Stimulated activated effector memory CD8-positive, alpha-beta T cell treated with anti-CD3 and anti-CD28 coated beads, Interleukin-12 subunit alpha, Interleukin-12 subunit beta, amount 100 ng/mL, for 72 hours (primary cell): ENCODE measurements around the gene FAM131B.
"Not testable (repeated sequence)": the region's sequence is repeated elsewhere in the genome, so short reads cannot be mapped to it uniquely, and the experiment has no call there.

ENCODE experiments used
- ATAC-seq: fragments of 150-1000 bp; cut with Tn5 transposase; 2 replicates; pipeline ENCODE4 v1.10.0; 2021
- DNase-seq, 2 donors: peaks; one replicate each; pipeline ENCODE4 v3.0.0; 2021 to 2022; ENCODE audit warnings: low spot score in 2 of 2
- H3K27ac Mint-ChIP-seq: one replicate; pipeline ENCODE4 v1.8.0; 2022; ENCODE audit warnings: mild to moderate bottlenecking, mixed read lengths
- H3K36me3 Mint-ChIP-seq: one replicate; pipeline ENCODE4 v1.8.0; 2022; ENCODE audit warnings: mild to moderate bottlenecking, mixed read lengths
- H3K4me1 Mint-ChIP-seq: one replicate; pipeline ENCODE4 v1.8.0; 2022; ENCODE audit warnings: mixed read lengths
- H3K4me3 Mint-ChIP-seq: one replicate; pipeline ENCODE4 v1.8.0; 2022; ENCODE audit warnings: mild to moderate bottlenecking, mixed read lengths
- H3K9me3 Mint-ChIP-seq: one replicate; pipeline ENCODE4 v1.8.0; 2022; ENCODE audit warnings: mixed read lengths

The FAM131B gene

DNA sequence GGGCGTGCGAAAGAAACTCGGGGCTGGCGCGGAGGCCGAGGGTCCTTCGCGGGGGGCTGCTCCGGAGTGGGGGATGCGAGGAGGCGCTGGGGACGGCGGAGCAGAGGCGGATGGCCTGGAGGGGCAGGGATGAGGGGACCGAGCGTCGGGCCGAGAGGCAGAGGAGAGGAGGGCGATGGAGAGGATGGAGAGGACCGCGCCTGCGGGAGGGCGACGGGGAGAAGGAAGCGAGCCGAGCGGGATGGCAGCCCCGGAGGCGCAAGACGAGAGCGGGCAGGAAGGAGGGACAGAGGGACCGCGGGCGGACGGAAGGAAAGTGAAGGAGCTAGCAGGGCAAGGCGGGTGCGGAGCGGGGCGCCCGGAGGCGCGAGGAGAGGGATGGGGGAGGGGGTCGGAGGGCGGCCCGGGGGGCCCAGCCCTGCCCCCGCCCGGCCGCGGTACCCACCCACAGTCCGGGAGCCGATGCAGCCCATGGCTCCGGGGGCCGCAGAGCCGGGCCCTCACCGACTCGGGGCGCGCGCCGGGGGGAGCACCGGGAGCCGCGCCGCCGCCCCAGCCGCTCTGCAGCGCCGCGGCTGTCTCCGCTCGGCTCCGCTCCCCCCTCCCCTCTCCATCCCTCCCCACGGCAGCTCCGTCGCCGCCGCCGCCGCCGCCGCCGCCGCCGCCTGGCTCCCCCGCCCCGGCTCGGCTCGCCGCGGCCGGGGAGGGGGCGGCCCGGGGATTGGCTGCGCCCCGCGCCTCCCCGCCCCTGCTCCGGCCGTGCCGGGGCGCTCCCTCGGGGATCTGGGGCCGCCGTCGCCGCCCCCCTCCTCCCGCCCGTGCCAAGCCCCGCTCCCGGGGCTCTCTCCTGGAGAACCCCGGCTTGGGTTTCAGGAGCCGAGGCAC, at the start of gene FAM131B:
FAM131B (minus strand) TSS at position 583 of the 885 bp plus-strand sequence; CDS start at position 473, 110 bp downstream.
- H3K27ac Mint-ChIP-seq, result peak within 1 kb of the TSS; percentile 29

DNA sequence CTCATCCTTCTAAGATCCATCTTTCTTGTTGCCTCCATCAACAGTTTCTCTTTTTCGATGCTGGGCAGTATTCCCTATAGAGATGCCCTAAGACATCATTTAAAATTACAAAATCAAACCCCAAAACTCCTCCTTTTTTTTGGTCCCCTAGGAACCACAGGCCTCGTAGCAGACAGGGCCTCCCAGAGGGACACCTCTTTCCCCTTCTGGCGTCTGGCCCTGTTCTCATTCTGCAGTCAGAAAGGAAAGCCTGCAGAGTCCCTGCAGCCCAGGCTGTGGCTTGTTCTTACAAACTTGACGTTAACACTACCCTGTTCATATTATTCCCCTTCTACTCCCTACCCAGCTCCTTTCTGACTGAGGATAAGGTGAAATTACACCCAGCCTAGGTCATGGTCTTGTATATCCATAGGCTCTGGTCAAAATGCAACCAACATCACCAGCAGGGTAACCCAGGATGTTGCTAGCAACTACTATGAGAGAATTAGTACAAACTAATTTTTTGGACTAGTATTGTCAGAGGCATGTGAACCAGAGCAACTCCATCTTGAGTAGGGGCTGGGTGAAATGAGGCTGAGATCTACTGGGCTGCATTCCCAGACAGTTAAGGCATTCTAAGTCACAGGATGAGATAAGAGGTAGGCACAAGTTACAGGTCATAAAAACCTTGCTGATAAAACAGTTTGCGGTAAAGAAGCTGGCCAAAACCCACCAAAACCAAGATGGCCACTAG, 49.6 kb upstream of the FAM131B start:
- Mint-ChIP-seq H3K9me3 (no peaks in the 10 kb centered on the region), H3K27ac (no peak overlapping the region), H3K36me3 (peaks cover 7% of the 10 kb centered on the region), H3K4me3 (no peak overlapping the region), H3K4me1 (peaks cover 33% of the 10 kb centered on the region)
- ATAC-seq (no peak), DNase-seq (no peak)

More for the DNA sequence above, at the start of gene FAM131B:
- DNase-seq (peak in 1 of 2 donors; percentile 67), ATAC-seq (peak; percentile 70)
- Mint-ChIP-seq H3K4me1 (peaks cover 18% of the 10 kb centered on the region), H3K4me3 (peak within 1 kb of the TSS; percentile 80), H3K9me3 (no peaks in the 10 kb centered on the region), H3K36me3 (no peaks in the 10 kb centered on the region)

DNA sequence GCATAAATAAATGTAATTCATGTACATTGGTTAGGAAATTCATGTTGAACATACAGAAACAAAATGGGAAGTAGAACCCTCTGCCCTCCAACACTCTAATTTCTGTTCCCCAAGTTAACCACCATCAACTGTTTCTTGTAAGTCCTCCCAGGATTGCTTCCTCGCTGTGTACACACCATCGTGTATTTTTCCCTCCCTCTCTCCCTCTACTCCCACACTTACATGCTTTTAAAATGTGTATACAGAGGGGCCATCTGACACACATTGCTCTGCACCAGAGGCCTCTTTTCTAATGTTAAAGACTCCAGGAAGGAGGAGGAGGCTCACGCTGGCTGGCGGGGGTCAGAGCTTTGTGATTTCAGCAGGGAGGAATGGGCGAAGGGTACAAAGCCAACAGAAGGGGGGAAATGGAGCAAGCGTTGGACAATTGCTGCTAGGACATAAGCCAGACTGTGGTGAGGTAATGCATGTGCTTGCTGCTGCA, 48.0 kb upstream of the FAM131B start:
- Mint-ChIP-seq H3K36me3 (peaks cover 7% of the 10 kb centered on the region), H3K4me1 (peaks cover 36% of the 10 kb centered on the region), H3K27ac (no peak overlapping the region), H3K9me3 (no peaks in the 10 kb centered on the region), H3K4me3 (no peak overlapping the region)
- DNase-seq (no peak), ATAC-seq (no peak)

DNA sequence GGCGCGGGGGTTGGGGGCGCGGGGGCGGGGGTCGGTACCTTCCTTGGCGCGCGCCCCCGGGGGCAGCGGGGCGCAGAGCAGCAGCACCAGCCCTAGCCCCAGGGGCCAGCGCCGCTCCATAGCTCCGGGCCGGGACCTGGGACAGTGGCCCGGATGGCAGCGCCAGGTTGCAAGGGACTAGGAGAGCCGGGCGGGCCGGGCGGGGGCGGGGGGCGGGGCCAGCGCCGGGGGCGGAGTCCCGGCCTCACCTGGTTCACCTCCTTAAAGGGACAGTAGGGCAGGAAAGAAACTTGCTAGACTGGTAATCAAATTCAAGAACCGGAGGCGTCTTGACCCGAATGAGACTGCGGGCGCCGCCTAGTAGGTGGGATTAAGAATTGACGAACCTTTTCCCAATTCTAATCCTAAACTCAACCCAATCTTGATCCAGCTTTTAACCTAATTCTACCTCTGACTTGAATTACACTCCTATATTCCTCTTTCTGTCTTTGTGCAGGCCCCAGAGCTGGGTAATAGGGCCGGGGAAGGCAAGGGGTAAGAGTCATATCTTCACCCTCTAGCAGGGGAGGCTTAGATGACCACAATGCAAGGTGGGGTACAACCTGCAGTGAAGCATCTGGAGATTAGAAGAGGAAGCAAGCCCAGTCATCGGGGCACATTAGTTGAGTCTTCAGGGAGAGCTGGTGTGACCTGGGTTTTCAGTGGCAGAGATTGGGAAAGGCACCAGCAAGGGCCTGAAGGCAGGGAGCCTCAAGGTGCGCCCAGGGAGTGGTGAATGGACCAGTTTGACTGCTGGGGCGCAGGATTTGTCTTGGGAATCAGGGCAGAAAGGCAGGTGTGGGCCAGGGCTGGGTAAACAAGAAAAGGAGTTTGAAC, 46.4 kb upstream of the FAM131B start, which contains the start of gene EPHA1:
EPHA1 (minus strand) TSS at position 171 of the 876 bp plus-strand sequence; CDS start at position 120, 51 bp downstream.
- ATAC-seq (peak; percentile 63), DNase-seq (no peak)
- Mint-ChIP-seq H3K4me3 (peak within 1 kb of the TSS; percentile 83), H3K9me3 (no peaks in the 10 kb centered on the region), H3K4me1 (peaks cover 36% of the 10 kb centered on the region), H3K27ac (peak within 1 kb of the TSS; percentile 78), H3K36me3 (peaks cover 7% of the 10 kb centered on the region)

DNA sequence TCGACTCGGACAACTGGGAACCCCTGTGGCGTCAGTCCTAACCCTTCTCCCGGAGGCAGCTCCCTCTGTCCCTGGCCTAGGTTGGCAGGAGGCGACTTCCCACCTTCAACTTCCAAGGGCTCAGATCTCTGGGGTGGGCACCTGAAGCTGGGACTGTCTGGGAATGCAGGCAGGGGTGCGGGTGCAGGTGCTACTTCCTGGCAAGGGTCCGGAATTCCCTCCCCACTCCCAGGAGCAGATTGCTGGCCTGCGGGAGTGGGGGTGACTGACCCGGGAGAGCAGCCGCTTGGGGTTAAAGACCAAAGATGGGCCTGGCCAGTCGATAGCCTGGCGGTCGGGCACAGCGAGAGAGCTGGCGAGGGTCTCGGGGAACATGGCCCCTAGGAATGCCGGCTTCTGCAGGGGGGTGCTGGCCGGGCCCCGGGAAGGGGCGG, 45.8 kb upstream of the FAM131B start:
- peak overlapping the region; percentile 78 for H3K27ac Mint-ChIP-seq
- ATAC-seq, result peak; percentile 29
- H3K36me3 Mint-ChIP-seq, result peaks cover 7% of the 10 kb centered on the region
- H3K4me3 Mint-ChIP-seq, result peak overlapping the region; percentile 83
- peaks cover 36% of the 10 kb centered on the region for H3K4me1 Mint-ChIP-seq
- DNase-seq, result no peak
- no peaks in the 10 kb centered on the region for H3K9me3 Mint-ChIP-seq

DNA sequence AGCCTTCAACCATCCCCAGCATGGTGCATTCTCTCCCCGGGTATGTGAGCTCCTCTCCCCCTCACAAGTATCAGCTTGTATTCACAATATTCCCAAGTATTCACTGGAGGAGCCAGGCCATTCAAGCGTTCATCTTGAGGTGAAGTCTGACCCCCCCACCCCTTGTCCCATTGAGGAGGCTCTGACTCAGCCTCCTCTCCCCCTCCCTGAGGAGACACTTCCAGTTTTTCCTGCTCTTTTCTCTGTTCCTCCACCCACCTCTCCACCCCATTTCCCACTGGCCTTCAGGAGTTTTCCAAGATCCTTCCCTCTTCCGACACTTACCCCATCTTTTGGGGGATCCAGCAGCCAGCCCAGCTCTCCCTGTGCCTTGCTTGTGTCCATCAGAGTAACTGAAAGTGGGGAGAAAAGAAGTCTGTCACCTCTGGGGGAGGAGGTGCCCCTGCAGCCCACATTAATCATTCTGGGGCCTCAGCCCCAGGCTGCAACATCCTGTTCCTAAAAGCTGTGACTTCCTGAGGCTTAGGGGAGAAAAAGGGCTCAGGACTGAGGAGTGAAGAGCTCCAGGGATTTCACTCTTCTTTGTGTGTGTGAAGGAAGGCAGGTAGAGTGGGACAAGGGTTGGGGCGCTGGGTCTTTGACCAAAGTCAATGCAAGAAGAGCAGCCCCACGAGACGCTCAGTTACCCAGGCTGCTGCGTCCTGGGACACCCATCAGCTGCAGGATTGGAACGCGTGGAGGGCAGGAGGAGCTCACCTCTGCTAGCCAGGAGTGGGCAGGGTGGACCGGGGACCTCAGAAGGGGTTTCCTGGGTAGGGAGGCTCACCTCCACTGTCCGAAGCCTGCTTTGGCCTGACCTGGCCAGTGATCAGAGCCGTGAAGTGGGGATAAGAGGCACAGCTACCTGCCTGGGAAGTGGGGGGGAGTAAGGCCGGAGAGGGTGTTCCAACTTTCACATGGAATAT, 45.1 kb upstream of the FAM131B start:
- Mint-ChIP-seq H3K27ac (peak overlapping the region; percentile 78), H3K36me3 (peaks cover 7% of the 10 kb centered on the region), H3K9me3 (no peaks in the 10 kb centered on the region), H3K4me1 (peaks cover 36% of the 10 kb centered on the region), H3K4me3 (peak overlapping the region; percentile 83)
- peak; percentile 80 for ATAC-seq
- DNase-seq, result no peak

DNA sequence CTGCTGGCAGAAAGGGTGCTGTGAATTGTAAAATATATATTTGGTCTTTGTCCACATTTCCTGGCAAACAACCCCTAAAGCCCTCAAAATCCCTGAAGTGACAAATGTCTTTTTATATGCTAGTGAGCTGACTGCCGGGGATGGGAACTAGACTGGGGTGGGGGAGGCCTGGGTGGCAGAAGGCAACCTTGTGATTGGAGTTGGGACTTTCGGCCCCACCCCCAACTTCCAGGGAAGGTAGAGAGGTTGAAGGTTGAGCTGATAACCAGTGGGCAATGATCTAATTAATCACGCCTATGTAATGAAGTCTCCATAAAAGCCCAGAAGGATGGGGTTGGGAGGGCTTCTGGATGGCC, 43.5 kb upstream of the FAM131B start:
- DNase-seq, result no peak
- peaks cover 7% of the 10 kb centered on the region for H3K36me3 Mint-ChIP-seq
- peaks cover 36% of the 10 kb centered on the region for H3K4me1 Mint-ChIP-seq
- H3K4me3 Mint-ChIP-seq, result no peak overlapping the region
- no peak for ATAC-seq
- H3K27ac Mint-ChIP-seq, result no peak overlapping the region
- H3K9me3 Mint-ChIP-seq, result no peaks in the 10 kb centered on the region

DNA sequence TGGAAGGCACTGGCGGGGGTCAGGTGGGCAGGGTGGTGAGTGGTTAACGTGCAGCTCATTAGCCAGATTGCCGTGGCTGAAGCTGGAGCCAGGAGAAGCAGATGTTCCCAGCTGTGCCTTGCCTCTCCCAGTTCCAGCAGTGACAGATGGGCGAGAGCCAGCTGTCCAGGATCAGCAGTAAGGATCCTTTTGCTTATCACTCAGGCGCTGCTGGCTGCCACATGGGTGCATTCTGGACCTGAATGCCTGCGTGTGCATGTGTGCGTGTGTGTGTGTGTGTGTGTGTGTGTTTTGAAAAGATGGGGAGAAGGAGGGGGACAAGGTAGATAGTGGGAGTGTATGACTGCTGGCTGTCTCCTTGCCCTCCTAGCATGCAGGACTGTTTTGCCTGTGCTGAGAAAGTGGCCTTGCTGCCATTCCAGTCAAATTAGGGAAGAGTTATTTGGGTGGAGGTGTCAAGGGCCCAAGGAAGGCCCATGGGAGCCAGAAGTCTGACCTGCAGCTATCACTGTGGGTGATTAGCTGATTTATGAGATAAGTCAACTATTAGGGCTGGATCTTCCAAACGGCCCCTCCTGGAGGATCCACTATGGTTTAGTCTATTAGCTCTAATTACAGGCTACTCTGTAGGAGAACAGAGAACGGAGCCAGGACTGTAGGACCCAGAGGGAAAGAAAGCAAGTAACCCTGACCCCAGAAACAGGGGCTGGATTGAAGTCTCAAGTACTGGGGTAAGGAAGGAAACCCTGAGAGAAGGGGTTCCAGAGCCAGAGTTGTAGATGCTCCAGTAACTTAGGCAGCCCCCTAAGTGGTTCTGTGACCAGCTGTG, 42.9 kb upstream of the FAM131B start:
- H3K4me3 Mint-ChIP-seq, result no peak overlapping the region
- DNase-seq, result no peak
- no peak for ATAC-seq
- no peak overlapping the region for H3K27ac Mint-ChIP-seq
- peaks cover 33% of the 10 kb centered on the region for H3K4me1 Mint-ChIP-seq
- peaks cover 7% of the 10 kb centered on the region for H3K36me3 Mint-ChIP-seq
- H3K9me3 Mint-ChIP-seq, result no peaks in the 10 kb centered on the region

DNA sequence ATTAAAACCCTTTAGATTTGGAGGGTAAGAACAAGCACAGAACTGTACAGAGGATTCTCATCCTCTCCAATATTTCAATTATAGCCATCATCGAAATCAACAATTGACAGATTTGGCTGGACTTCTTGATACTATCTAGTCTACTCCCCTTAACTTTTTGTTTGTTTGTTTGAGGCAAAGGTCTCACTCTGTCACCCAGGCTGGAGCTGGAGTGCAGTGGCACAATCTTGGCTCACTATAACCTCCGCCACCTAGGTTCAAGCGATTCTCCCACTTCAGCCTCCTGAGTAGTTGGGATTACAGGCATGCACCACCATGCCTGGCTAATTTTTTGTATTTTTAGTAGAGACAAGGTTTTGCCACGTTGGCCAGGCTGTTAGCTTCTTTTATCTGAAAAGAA, 39.7 kb upstream of the FAM131B start:
- H3K4me3 Mint-ChIP-seq, H3K4me1 Mint-ChIP-seq, H3K27ac Mint-ChIP-seq, DNase-seq, ATAC-seq, H3K36me3 Mint-ChIP-seq, H3K9me3 Mint-ChIP-seq: not testable (repeated sequence)

DNA sequence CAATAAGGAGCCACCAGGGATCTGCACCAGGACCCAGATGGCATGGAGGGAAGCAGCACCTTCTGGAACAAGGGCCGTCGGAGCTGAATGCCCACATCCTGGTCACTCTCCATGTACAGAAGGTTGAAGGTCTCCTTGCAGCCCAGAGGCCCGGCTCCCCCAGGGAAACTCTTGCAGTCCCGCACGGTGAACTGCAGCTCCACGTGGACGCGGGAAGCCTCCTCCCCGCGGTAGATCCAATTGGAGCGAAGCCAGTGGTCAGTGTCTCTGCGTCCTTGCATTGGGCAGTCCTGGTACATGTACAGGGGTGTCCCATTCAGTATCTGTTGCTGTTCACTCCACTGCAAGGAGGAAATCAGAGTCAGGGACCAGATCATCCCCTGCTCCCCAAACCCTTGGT, 38.8 kb upstream of the FAM131B start:
- ATAC-seq (no peak), DNase-seq (no peak)
- no peaks in the 10 kb centered on the region for H3K4me1 Mint-ChIP-seq
- no peak overlapping the region for H3K4me3 Mint-ChIP-seq
- H3K36me3 Mint-ChIP-seq, result peaks cover 6% of the 10 kb centered on the region
- H3K9me3 Mint-ChIP-seq, result no peaks in the 10 kb centered on the region
- H3K27ac Mint-ChIP-seq, result no peak overlapping the region

DNA sequence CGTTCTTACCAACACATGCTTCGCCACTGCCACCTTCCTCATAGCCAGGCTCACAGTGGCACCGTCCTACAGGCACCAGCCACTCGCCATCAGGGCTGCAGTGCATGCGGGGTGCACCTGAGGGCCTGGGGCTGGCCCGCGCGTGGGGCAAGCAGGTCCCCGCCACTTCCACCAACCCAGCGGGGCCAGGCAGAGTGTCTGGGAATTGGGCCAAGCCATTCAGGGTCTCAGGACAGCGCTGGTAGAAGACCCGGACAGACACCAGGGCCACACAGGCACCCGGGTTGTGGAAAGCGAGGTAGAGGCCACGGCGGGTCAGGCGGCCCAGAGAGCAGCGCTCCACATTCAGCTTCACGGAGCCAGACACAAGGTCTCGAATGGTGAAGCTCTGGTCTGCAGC, 37.1 kb upstream of the FAM131B start:
- DNase-seq (no peak), ATAC-seq (no peak)
- H3K27ac Mint-ChIP-seq, result peak overlapping the region; percentile 20
- H3K9me3 Mint-ChIP-seq, result no peaks in the 10 kb centered on the region
- H3K4me3 Mint-ChIP-seq, result no peak overlapping the region
- H3K36me3 Mint-ChIP-seq, result peaks cover 6% of the 10 kb centered on the region
- H3K4me1 Mint-ChIP-seq, result peaks cover 8% of the 10 kb centered on the region

DNA sequence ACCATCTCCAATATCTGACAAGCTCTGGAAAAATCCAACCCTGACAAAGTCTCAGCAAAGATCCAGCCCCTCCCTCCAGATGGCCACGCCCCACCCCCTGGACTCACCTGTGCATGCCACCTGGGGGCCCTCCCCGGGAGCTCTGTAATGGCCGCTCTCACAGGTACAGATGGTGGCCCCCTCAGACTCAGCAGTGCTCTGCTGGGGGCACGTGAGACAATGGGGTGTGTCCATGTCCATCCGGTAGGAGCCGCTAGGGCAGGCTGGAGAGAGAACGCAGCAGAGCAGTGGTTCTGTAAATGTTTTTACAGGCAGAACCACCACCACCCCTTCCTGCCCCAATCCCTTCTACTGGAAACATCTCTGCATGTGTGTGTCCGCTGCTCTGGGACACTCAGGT, 36.6 kb upstream of the FAM131B start:
- H3K36me3 Mint-ChIP-seq, result peaks cover 6% of the 10 kb centered on the region
- no peaks in the 10 kb centered on the region for H3K9me3 Mint-ChIP-seq
- ATAC-seq (no peak), DNase-seq (no peak)
- peak overlapping the region; percentile 20 for H3K27ac Mint-ChIP-seq
- no peak overlapping the region for H3K4me3 Mint-ChIP-seq
- peaks cover 9% of the 10 kb centered on the region for H3K4me1 Mint-ChIP-seq

DNA sequence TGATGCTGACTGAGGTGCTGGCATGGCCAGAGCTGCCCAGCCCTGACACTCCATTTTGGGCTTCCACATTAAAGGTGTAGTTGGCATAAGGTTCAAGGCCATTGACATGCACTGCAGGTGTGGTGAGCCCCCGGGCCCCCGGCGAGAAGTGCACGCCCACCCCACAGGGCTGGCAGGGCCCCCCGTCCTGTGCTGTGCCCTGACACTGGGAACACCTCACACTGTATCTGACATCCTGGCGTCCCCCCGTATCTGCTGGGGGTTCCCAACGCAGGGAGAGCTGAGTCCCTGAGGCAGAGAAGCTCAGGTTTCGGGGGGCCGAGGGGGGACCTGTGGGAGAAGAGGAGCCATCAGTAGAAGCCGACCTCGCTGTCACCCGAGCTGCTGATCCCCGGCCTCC, 36.1 kb upstream of the FAM131B start:
- H3K4me1 Mint-ChIP-seq, result peaks cover 12% of the 10 kb centered on the region
- peaks cover 11% of the 10 kb centered on the region for H3K36me3 Mint-ChIP-seq
- no peak for ATAC-seq
- H3K9me3 Mint-ChIP-seq, result no peaks in the 10 kb centered on the region
- no peak overlapping the region for H3K4me3 Mint-ChIP-seq
- H3K27ac Mint-ChIP-seq, result peak overlapping the region; percentile 20
- no peak for DNase-seq
